ENCODE measurements around the gene ACSL5. TPM values are rescaled to one million over a fixed set of nuclear protein-coding genes. Genes with fewer than 3 reads are reported as not detected.

The ACSL5 gene
- polyA plus RNA-seq, 1 donor (not counting 4 experiments of a cell fraction or from before 2014, with no cell fraction given) = 0.04 TPM

- TF ChIP-seq EZH2 (IDR thresholded peaks at IDR 0.05; ENCODE audit: low read length) (no peak), CTCF (optimal IDR thresholded peaks at IDR 0.05 in 1 of 3, IDR thresholded peaks at IDR 0.05 in 1 of 3, conservative IDR thresholded peaks at IDR 0.05 in 1 of 3; ENCODE audit: extremely low read depth in 1 of 3, insufficient read depth in 2 of 3, low read length in 3 of 3) (no peak)
- Histone ChIP-seq H3K4me2 (ENCODE audit: control insufficient read depth, extremely low read depth, insufficient read depth, low read depth, low read length) (no peak overlapping the region), H3K27ac (ENCODE audit: control insufficient read depth, insufficient read depth, low read length) (no peak overlapping the region), H3K4me1 (ENCODE audit: control insufficient read depth, extremely low read depth, insufficient read depth, low read length) (no peaks in the 10 kb centered on the region), H2AFZ (ENCODE audit: control insufficient read depth, low read length) (no peak overlapping the region), H3K36me3 (ENCODE audit: control insufficient read depth in 2 of 2, extremely low read depth in 1 of 2, insufficient read depth in 2 of 2, low read length in 2 of 2) (no peaks in the 10 kb centered on the region), H3K79me2 (ENCODE audit: control insufficient read depth, insufficient read depth, low read length) (no peaks in the 10 kb centered on the region), H3K9me1 (ENCODE audit: control insufficient read depth, extremely low read depth, insufficient read depth, low read length) (no peaks in the 10 kb centered on the region), H3K4me3 (ENCODE audit: control insufficient read depth in 2 of 3, extremely low read depth in 1 of 3, insufficient read depth in 2 of 3, low read depth in 1 of 3, low read length in 3 of 3) (no peak overlapping the region), H4K20me1 (ENCODE audit: control insufficient read depth, extremely low read depth, insufficient read depth, low read length) (no peaks in the 10 kb centered on the region), H3K27me3 (ENCODE audit: control insufficient read depth, extremely low read depth, insufficient read depth, low read length) (no peaks in the 10 kb centered on the region), H3K9me3 (ENCODE audit: control insufficient read depth, low read depth, low read length) (no peaks in the 10 kb centered on the region), H3K9ac (ENCODE audit: control insufficient read depth, extremely low read depth, insufficient read depth, low read length) (no peak overlapping the region)
- dilution Hi-C loops (cut with MboI; ENCODE audit: extremely low pct_ligation_motif_present, low sequenced_read_pairs) = no loop called here
- DNase-seq (ENCODE audit: low read depth, low spot score) = no peak
- no peak for FAIRE-seq
Observed at GRCh38 chr10:112397592-112397991, 23.7 kb downstream of the ACSL5 start.

GRCh38 chr10:112402917-112403316 is 29.0 kb downstream of the ACSL5 start:
- Histone ChIP-seq H3K4me1 (ENCODE audit: control insufficient read depth, extremely low read depth, insufficient read depth, low read length) (no peaks in the 10 kb centered on the region), H3K27ac (ENCODE audit: control insufficient read depth, insufficient read depth, low read length) (no peak overlapping the region), H3K9me1 (ENCODE audit: control insufficient read depth, extremely low read depth, insufficient read depth, low read length) (no peaks in the 10 kb centered on the region), H3K4me2 (ENCODE audit: control insufficient read depth, extremely low read depth, insufficient read depth, low read depth, low read length) (no peak overlapping the region), H3K9ac (ENCODE audit: control insufficient read depth, extremely low read depth, insufficient read depth, low read length) (no peak overlapping the region), H3K27me3 (ENCODE audit: control insufficient read depth, extremely low read depth, insufficient read depth, low read length) (no peaks in the 10 kb centered on the region), H3K36me3 (ENCODE audit: control insufficient read depth in 2 of 2, extremely low read depth in 1 of 2, insufficient read depth in 2 of 2, low read length in 2 of 2) (no peaks in the 10 kb centered on the region), H3K9me3 (ENCODE audit: control insufficient read depth, low read depth, low read length) (no peaks in the 10 kb centered on the region), H3K79me2 (ENCODE audit: control insufficient read depth, insufficient read depth, low read length) (no peaks in the 10 kb centered on the region), H3K4me3 (ENCODE audit: control insufficient read depth in 2 of 3, extremely low read depth in 1 of 3, insufficient read depth in 2 of 3, low read depth in 1 of 3, low read length in 3 of 3) (no peak overlapping the region), H4K20me1 (ENCODE audit: control insufficient read depth, extremely low read depth, insufficient read depth, low read length) (no peaks in the 10 kb centered on the region), H2AFZ (ENCODE audit: control insufficient read depth, low read length) (no peak overlapping the region)
- TF ChIP-seq EZH2 (IDR thresholded peaks at IDR 0.05; ENCODE audit: low read length) (no peak), CTCF (optimal IDR thresholded peaks at IDR 0.05 in 1 of 3, IDR thresholded peaks at IDR 0.05 in 1 of 3, conservative IDR thresholded peaks at IDR 0.05 in 1 of 3; ENCODE audit: extremely low read depth in 1 of 3, insufficient read depth in 2 of 3, low read length in 3 of 3) (no peak)
- FAIRE-seq (no peak), DNase-seq (ENCODE audit: low read depth, low spot score) (no peak)
- dilution Hi-C loops (cut with MboI; ENCODE audit: extremely low pct_ligation_motif_present, low sequenced_read_pairs) = no loop called here

Measured in keratinocyte (primary cell).